Measurements from ENCODE around the gene MCUB. TPM values are rescaled to one million over a fixed set of nuclear protein-coding genes. Genes with fewer than 3 reads are reported as not detected.

The MCUB gene
- total RNA-seq, 1 experiment from 2014 or later: 18.6 TPM

- Histone ChIP-seq H3K9me2 (ENCODE audit: insufficient read depth) (no peaks in the 10 kb centered on the region), H3K27ac (ENCODE audit: low read depth, low read length) (no peak overlapping the region), H3K4me3 (replicated peaks in 1 of 2; ENCODE audit: low read depth in 1 of 2, low read length in 2 of 2) (no peak overlapping the region), H3K27me3 (ENCODE audit: insufficient read depth, low read length) (no peaks in the 10 kb centered on the region), H3K9ac (ENCODE audit: low read length) (no peak overlapping the region), H3K4me2 (ENCODE audit: low read length) (no peak overlapping the region), H2AFZ (ENCODE audit: low read depth, low read length, poor library complexity, severe bottlenecking) (no peak overlapping the region), H3K4me1 (ENCODE audit: control insufficient read depth in 1 of 2, insufficient read depth in 2 of 2, low read length in 2 of 2) (no peaks in the 10 kb centered on the region), H4K20me1 (ENCODE audit: insufficient read depth) (no peaks in the 10 kb centered on the region), H3K9me3 (ENCODE audit: control insufficient read depth in 1 of 2, insufficient read depth in 1 of 2, low read depth in 1 of 2, low read length in 2 of 2) (no peaks in the 10 kb centered on the region), H3K36me3 (ENCODE audit: control insufficient read depth in 1 of 2, insufficient read depth in 2 of 2, low read length in 2 of 2) (no peaks in the 10 kb centered on the region), H3K79me2 (ENCODE audit: insufficient read depth, low read length) (no peaks in the 10 kb centered on the region)
- TF ChIP-seq EZH2phosphoT487 (IDR thresholded peaks at IDR 0.05; ENCODE audit: borderline replicate concordance): no peak
- no peak for TF ChIP-seq TCF7L2 (IDR thresholded peaks at IDR 0.05; ENCODE audit: borderline replicate concordance, extremely low read depth, insufficient read depth, insufficient read length)
- no peak for TF ChIP-seq POLR2AphosphoS5 (IDR thresholded peaks at IDR 0.05; ENCODE audit: low read depth, low read length)
- TF ChIP-seq SIN3A (IDR thresholded peaks at IDR 0.05; ENCODE audit: low read depth): no peak
- TF ChIP-seq, protein P1, sequence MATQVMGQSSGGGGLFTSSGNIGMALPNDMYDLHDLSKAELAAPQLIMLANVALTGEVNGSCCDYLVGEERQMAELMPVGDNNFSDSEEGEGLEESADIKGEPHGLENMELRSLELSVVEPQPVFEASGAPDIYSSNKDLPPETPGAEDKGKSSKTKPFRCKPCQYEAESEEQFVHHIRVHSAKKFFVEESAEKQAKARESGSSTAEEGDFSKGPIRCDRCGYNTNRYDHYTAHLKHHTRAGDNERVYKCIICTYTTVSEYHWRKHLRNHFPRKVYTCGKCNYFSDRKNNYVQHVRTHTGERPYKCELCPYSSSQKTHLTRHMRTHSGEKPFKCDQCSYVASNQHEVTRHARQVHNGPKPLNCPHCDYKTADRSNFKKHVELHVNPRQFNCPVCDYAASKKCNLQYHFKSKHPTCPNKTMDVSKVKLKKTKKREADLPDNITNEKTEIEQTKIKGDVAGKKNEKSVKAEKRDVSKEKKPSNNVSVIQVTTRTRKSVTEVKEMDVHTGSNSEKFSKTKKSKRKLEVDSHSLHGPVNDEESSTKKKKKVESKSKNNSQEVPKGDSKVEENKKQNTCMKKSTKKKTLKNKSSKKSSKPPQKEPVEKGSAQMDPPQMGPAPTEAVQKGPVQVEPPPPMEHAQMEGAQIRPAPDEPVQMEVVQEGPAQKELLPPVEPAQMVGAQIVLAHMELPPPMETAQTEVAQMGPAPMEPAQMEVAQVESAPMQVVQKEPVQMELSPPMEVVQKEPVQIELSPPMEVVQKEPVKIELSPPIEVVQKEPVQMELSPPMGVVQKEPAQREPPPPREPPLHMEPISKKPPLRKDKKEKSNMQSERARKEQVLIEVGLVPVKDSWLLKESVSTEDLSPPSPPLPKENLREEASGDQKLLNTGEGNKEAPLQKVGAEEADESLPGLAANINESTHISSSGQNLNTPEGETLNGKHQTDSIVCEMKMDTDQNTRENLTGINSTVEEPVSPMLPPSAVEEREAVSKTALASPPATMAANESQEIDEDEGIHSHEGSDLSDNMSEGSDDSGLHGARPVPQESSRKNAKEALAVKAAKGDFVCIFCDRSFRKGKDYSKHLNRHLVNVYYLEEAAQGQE (IDR thresholded peaks at IDR 0.05; ENCODE audit: low read depth): no peak
- no peak for TF ChIP-seq FOSL1 (IDR thresholded peaks at IDR 0.05; ENCODE audit: low read depth)
- TF ChIP-seq EGR1 (IDR thresholded peaks at IDR 0.05; ENCODE audit: low read depth): no peak
- no peak for TF ChIP-seq EZH2 (IDR thresholded peaks at IDR 0.05)
- TF ChIP-seq ZBTB33 (IDR thresholded peaks at IDR 0.05; ENCODE audit: extremely low read depth, insufficient replicate concordance, low read length): no peak
- intact Hi-C loops (cut with micrococcal nuclease): no loop called here
- ChIA-PET RAD21 (ENCODE audit: low non-redundant PET in 1 of 2, low total read pairs in 2 of 2, uncharacterized antibody in 2 of 2, unreplicated experiment in 2 of 2) (no interaction called here), POLR2A (no interaction called here), CTCF (no interaction called here)
- BruUV-seq (replicated peaks): no TSS peak
- ATAC-seq: no peak
- DNase-seq (ENCODE audit: low read depth, low spot score): no peak
These were observed 54.0 kb downstream of the MCUB start for GRCh38 chr4:109614015-109614414.
